ENCODE results near the gene FRMD4A. TPM values are rescaled to one million over a fixed set of nuclear protein-coding genes. Genes with fewer than 3 reads are reported as not detected.

FRMD4A gene
- total RNA-seq, 1 experiment from 2014 or later = 7.0 TPM

- Mint-ChIP-seq H3K9me3 (ENCODE audit: low read depth, unreplicated experiment) (no peaks in the 10 kb centered on the region), H3K4me1 (ENCODE audit: low read depth, unreplicated experiment) (peaks cover 8% of the 10 kb centered on the region), H3K27ac (ENCODE audit: unreplicated experiment) (no peak overlapping the region), H3K27me3 (ENCODE audit: unreplicated experiment) (no peaks in the 10 kb centered on the region), H3K36me3 (ENCODE audit: insufficient read depth, unreplicated experiment) (no peaks in the 10 kb centered on the region), H3K4me3 (ENCODE audit: low read depth, unreplicated experiment) (no peak overlapping the region)
- no TSS peak for BruUV-seq (replicated peaks)
- CTCF ChIA-PET = no interaction called here
- no peak for DNase-seq
- TF ChIP-seq CTCF (IDR thresholded peaks at IDR 0.05; ENCODE audit: unreplicated experiment) = no peak
- intact Hi-C loops (cut with micrococcal nuclease; ENCODE audit: unreplicated experiment) = no loop called here
Measured at GRCh38 chr10:13624630-13625029, 706.1 kb downstream of the FRMD4A start.

- Mint-ChIP-seq H3K27me3 (ENCODE audit: unreplicated experiment) (no peaks in the 10 kb centered on the region), H3K9me3 (ENCODE audit: low read depth, unreplicated experiment) (no peaks in the 10 kb centered on the region), H3K36me3 (ENCODE audit: insufficient read depth, unreplicated experiment) (no peaks in the 10 kb centered on the region), H3K4me3 (ENCODE audit: low read depth, unreplicated experiment) (no peak overlapping the region), H3K4me1 (ENCODE audit: low read depth, unreplicated experiment) (no peaks in the 10 kb centered on the region), H3K27ac (ENCODE audit: unreplicated experiment) (no peak overlapping the region)
- CTCF ChIA-PET = no interaction called here
- no peak for DNase-seq
- no peak for TF ChIP-seq CTCF (IDR thresholded peaks at IDR 0.05; ENCODE audit: unreplicated experiment)
- intact Hi-C loops (cut with micrococcal nuclease; ENCODE audit: unreplicated experiment) = no loop called here
- no TSS peak for BruUV-seq (replicated peaks)
Measured at GRCh38 chr10:13621931-13622330, 708.8 kb downstream of the FRMD4A start.

GRCh38 chr10:13617116-13617515 is 713.6 kb downstream of the FRMD4A start:
- Mint-ChIP-seq H3K36me3 (ENCODE audit: insufficient read depth, unreplicated experiment) (peaks cover 5% of the 10 kb centered on the region), H3K27me3 (ENCODE audit: unreplicated experiment) (no peaks in the 10 kb centered on the region), H3K4me1 (ENCODE audit: low read depth, unreplicated experiment) (no peaks in the 10 kb centered on the region), H3K9me3 (ENCODE audit: low read depth, unreplicated experiment) (no peaks in the 10 kb centered on the region), H3K4me3 (ENCODE audit: low read depth, unreplicated experiment) (no peak overlapping the region), H3K27ac (ENCODE audit: unreplicated experiment) (no peak overlapping the region)
- CTCF ChIA-PET = interaction anchor here (0.6 kb wide), 1 partner anchor 538 kb away, joined by 3 read pairs; no protein-coding TSS in a partner anchor
- intact Hi-C loops (cut with micrococcal nuclease; ENCODE audit: unreplicated experiment) = no loop called here
- no peak for TF ChIP-seq CTCF (IDR thresholded peaks at IDR 0.05; ENCODE audit: unreplicated experiment)
- no peak for DNase-seq
- BruUV-seq (replicated peaks) = no TSS peak

- TF ChIP-seq CTCF (IDR thresholded peaks at IDR 0.05; ENCODE audit: unreplicated experiment) = no peak
- H3K9me3 Mint-ChIP-seq (ENCODE audit: low read depth, unreplicated experiment) = no peaks in the 10 kb centered on the region
- DNase-seq = no peak
- intact Hi-C loops (cut with micrococcal nuclease; ENCODE audit: unreplicated experiment) = no loop called here
- H3K4me3 Mint-ChIP-seq (ENCODE audit: low read depth, unreplicated experiment) = no peak overlapping the region
- H3K36me3 Mint-ChIP-seq (ENCODE audit: insufficient read depth, unreplicated experiment) = peaks cover 5% of the 10 kb centered on the region
- CTCF ChIA-PET = no interaction called here
- H3K27ac Mint-ChIP-seq (ENCODE audit: unreplicated experiment) = no peak overlapping the region
- no TSS peak for BruUV-seq (replicated peaks)
- no peaks in the 10 kb centered on the region for H3K27me3 Mint-ChIP-seq (ENCODE audit: unreplicated experiment)
- no peaks in the 10 kb centered on the region for H3K4me1 Mint-ChIP-seq (ENCODE audit: low read depth, unreplicated experiment)
Measured at GRCh38 chr10:13615650-13616300, 714.9 kb downstream of the FRMD4A start.
